Activated T-helper 9 cell treated with anti-CD3 and anti-CD28 coated beads, Interleukin-2, amount 50 U/mL, for 16 hours (primary cell): Measurements from ENCODE around the gene LINC00237.

Experiments
- DNase-seq: peaks from one replicate; pipeline ENCODE4 v3.0.0-alpha.2; 2020; ENCODE audit warnings: low read depth

LINC00237 gene

DNA sequence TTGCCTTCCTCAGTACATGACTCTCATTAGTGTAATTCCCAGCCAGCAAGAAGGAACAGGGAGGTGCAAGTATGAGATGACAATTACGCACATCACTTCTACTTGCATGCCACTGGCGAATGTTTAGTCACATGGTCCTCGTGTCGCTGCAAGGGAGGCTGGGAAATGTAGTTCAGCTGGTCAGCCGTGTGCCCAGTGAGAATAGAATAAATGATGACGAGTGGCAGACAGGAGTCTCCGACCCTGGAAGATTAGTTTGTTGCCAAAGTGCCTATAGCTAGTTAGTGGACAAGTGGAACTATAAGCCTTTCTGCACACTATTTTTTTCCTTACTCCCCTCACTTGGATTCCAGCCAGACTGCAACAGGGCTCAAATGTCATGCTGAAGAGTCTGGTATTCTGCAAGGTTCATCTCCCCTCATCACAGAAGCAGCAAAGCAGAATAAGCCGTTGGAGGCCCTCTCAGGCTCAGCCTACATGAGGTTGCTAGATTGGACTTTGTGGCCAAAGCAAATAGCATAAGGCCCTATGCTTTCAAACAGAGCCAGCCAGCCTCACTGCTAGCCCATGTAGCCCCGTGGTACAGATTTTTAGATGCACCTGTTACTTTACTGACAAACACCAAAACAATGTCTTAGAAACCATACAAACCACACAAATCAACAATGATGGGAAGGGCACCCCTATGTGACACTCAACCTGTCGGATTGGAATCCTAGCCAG, 9.7 kb downstream of the LINC00237 start:
- DNase-seq = no peak

DNA sequence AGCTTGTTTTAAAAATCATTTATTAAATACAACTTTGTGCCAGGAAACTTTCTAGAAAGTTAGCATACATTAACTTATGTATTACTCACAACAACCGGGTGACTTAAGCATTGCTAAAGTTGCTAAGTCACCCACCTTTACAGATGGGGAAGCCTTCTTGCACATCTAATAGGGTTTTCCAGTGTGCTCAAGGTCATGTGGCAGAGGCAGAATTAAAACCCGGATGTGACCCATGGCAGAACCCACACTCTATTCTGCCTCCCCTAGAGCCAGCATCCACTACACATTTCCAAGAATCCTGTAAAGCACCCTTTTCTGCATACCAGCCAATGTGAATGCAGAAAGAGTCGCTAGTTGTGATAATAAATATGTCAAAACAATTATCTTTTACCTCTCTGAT, 13.4 kb downstream of the LINC00237 start:
- DNase-seq = no peak

DNA sequence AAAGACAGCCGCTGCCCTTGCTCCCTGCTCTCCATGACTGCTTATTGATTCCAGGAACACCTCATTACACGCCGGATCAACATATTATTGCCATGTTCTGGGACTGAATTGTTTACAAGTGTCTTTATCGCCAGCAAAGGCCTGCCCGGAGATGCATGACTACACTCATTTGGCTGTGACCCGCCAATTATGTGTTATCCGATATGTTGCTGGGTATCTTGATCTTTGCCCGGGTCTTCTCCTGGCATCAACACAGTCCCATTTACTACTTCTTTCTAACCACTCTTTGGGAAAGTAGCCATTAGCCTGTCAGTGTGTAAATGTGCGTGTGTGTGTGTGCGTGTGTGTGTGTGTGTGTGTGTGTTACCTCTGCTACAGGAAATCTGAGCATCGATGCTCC, 15.4 kb downstream of the LINC00237 start:
- DNase-seq = no peak

DNA sequence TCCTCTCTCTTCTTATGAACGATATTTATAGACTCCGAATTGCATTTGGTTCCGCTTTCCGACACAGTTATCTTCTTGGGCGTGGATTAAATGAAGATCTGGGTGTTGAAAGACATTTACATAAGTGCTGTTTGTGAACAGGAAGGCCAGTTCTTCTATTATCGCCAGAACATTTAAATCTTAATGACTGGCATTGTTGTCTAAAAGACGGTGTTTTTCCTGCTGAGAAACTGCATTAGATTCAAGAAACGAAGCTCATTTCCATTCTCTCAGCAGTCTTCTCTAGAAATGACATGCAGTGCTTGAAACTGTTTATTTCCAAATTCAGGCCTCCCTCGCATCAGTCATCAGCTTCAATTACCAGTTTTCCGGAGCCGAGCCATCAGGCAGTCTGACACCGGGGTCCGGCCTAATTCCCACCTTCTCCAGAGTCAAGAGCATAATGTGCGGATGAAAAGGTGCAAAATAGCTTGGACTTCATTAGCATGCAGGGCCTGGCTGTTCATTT, 16.0 kb downstream of the LINC00237 start:
- DNase-seq = no peak

DNA sequence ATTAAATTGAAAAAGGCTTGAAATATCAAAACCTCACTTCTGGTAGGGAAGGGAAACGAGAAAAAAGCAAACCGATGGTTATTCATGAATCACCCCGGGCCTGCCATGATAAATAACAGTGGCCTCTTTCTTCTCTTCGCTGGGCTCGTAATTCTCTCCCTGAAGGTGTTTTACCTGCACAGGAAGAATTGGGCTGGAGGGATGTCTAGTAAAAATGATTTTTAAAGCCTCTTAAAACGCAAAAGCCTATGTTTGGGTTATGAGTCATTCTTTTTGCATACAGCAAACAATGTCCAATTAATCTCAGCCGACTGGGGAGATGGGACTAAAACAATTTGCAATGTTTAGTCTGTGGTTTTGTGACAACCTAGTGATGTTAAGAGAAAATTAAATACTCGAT, 16.8 kb downstream of the LINC00237 start:
- no peak for DNase-seq

DNA sequence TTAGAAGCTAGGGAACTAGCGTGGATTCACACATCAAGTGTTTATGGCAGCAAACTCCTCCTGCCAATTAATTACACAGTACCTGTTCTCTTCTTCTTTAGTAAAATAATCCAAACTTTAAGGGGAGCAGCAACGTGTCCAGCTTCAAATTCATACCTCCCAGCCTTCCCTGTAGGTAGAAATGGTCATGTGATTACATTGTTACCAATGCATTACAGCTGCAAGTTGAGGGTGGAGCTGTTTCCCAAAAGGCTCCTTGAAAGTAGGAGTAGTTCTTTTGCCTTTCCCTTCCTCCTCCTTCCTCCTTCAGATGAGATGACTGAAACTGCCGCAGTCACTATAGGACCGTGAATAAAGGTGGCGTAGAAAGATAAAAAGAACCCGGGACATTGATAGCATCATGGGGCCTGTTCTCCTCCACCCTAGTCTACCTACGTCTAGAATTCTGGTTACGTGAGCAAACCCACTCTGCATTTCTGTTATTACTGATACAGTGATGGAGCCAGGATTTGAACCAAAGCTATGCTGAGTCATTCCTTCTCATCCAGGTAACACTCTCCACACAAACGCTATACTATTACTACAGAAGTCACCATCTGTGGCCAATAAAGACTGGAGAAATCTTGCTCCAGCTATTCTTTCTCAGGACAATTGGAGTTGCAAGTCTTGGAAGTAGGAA, 18.2 kb downstream of the LINC00237 start:
- no peak for DNase-seq

DNA sequence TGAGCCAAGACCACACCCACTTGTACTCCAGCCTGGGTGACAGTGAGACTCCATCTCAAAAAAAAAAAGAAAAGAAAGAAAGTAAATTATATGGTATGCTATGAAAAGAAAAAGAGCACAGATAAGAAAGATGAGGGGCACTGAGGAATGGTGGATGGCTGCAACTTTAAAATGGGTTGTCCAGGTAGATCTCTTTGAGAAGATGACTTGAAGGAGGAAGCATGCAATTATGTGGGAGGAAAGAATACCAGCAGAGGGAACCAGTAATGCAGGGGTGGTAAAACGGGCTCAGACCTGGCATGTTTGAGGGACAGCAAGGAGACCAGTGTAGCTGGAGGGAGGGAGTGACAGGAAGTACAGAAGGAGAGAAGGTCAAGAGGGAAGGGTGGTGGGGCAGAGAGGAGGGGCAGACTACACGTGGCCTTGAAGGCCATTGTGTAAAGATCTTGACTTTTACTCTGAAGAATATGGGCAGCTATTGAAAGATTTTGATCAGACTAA, 22.3 kb downstream of the LINC00237 start:
- DNase-seq = no peak

DNA sequence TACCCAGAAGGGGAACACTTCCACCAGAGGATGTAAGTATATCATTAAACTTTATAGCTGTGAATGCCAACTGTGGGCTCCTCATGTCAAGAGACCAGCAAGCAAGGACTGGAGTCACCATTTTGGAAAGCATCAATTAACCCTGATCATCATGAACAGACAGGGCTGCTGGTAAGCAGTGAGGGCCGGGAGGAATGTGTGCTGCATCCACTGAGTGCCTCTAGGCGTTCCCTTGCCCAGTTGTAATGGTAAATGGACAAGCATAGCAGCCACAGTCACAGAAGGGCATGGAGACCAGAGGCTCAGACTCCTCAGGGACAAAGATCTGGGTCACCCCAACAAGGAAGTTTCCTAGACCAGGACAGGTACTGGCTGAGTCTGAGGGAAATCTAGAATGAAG, 23.6 kb downstream of the LINC00237 start:
- no peak for DNase-seq

DNA sequence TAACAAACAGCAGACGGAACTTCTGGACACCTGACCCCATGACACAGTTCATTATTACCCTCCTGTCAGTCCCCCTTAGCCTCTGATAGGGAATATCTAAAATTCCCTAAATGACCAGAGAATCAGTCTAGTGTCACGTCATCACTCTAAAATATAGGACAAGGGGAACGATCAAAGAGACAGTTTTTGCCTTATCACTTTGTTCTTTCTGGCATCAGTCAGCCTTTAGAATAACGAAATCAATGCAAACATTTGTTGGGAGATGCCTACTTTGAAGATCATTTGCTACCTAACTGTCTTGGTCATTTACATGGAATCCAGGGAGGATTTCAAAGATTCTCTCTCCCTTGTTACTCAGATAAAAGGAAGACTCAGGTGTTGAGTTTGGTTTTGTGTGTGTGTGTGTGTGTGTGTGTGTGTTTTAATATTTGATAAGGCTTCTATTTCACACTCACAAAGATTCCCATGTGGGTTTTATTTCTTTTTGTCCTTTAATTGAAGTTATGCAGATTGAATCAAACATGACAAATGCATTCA, 28.3 kb downstream of the LINC00237 start:
- DNase-seq = no peak

DNA sequence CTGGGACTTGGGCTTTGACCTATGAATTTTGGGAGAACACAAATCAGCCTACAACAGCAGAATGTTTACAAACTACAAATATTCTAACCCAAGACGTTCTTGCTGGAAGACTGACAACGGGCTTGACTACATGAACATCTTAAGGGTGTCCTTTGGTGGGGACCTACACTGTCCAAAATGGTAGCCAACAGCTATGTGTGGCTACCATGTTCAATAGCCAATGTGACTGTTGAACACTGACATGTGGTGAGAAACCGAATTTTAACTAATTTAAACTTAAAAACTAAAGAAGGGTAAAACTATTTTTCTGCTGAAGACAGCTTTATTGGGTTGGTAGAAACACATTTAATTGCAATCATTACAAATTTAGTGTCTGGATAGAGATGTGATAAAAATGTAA, 30.1 kb downstream of the LINC00237 start:
- DNase-seq = no peak

DNA sequence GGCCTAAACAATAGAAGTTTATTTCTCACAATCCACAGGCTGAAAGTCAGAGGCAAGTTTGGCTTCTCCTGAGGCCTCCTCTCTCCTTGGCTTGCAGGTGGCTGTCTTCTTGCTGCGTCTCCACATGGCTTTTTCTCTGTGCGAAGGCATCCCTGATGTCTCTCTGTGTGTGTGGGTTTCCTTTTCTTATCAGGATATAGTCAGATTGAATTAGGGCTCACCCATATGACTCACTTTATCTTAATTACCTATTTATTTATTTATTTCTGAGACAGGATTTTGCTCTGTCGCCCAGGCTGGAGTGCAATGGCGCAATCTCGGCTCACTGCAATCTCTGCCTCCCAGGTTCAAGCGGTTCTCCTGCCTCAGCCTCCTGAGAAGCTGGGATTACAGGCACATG, 30.7 kb downstream of the LINC00237 start:
- DNase-seq = no peak

DNA sequence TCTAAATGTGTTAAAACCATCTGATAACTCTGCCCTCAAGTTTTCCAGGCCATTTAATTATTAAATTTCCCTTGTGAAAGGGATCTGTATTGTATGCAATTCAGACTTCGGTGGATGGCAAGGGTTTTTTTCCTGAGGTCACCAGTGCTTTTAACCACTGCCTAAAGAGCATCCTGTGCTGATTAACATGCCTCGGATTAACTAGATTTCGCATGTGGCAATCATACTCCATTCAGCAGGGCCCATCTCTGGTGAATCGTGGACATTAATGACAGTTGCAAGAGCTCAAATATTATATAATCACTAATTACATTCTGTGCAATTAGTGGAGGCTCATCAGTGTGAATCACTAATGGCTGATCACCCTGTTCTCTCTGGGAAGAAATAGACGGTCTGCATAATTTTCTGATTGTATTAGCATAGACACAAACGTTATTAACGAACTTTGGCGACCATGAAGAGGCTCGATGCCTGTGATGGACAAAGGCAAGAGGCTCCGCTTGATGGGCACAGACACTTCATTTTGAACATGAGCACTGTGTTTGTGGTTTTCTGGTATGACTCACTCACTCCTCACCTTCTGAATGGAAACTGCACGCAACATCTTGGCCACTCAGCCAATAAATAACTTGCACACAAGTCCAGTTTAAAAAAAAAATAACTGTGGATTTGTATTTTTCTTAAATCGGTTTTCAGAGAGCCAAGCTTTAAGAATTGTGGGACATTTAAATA, 31.4 kb downstream of the LINC00237 start:
- no peak for DNase-seq

DNA sequence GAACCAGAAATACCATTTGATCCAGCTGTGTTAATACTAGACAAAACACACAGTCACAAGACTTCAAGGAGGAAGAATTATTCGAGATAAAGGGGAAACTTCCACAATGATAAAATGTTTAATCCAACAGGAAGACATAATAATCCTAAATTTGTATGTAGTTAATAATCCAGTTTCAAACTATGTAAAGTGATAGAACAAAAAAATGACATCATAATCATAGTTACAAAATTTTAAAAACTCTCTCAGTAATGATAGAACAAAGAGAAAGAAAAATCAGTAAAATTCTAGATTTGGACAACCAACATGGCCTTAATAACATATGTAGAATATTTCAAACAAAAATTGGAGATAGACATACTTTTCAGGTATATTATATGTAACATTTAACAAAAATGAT, 38.9 kb downstream of the LINC00237 start:
- DNase-seq = no peak

DNA sequence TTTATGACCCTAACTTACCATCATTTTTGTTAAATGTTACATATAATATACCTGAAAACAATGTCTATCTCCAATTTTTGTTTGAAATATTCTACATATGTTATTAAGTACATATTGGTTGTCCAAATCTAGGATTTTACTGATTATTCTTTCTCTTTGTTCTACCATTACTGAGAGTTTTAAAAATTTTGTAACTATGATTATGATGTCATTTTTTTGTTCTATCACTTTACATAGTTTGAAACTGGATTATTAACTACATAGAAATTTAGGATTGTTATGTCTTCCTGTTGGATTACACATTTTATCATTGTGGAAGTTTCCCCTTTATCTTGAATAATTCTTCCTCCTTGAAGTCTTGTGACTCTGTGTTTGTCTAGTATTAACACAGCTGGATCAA, 41.2 kb downstream of the LINC00237 start:
- no peak for DNase-seq

DNA sequence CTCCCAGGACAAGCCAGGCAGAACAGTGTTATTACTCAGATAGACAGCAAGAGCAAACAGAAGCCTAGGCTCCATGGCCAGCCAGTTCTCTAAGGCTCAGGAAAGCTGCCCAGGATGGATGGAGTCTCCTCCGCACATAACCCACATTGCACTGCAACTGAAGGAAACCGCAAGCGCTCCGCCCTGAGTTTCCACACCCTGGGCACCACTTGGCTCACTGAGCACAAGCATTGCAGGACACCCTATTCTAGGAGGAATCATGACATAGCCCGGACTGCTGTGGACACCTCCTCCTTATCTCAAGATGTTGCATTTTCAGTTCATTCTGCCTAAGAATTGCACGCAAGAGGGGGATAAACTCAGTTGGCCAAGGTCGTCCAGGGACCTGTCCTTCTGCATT, 42.9 kb downstream of the LINC00237 start:
- DNase-seq = no peak

DNA sequence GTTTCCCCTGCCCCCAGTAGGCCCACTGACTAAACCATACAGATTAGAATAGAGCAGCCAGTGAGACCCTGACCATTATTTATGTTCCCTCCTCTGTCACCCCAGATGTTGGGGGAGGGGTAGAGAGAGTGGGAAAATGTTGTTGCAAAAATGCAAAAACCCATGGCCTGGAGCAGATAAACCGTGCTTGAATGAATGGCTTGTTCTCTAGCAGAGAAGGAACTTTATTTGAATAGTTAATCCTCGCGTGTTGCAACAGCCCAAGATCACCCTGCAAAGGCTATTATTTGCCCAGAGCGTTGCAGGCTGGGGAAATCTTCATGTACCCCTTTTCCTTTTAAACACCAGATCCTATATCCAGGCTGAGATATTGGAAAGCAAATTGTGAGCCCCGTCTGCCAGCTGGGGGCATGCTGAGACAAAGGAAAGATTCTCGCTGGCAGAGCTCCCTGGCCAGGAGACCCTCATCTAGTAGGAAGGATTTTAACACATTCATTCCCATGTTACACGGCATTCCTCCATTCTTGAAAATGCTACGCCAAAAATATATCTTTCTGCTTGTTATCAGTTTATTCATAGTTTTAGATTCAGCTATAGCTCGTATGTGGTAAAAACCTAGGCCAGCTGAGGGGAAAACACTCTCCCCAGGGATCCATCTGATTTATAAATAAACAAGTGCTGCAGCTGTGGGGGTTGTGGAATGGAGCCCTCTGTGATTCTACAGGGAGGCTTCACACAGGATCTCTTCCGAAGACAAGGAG, 53.0 kb downstream of the LINC00237 start:
- DNase-seq = no peak

DNA sequence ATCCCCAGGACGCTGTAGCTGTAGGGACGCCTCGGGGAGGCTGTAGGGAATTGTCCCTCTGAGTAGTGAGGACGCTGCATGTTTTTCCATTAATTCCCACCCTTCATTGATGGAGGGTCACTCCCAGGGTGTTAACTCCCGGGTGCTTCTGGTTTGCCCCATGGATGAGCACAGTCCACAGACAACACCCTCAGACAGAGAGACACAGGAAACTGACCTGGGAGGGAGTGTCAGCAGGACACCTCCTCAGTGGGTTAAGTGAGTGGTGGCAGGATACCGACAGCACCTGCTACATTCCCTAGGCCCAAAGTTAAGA, 53.5 kb downstream of the LINC00237 start:
- DNase-seq = no peak

DNA sequence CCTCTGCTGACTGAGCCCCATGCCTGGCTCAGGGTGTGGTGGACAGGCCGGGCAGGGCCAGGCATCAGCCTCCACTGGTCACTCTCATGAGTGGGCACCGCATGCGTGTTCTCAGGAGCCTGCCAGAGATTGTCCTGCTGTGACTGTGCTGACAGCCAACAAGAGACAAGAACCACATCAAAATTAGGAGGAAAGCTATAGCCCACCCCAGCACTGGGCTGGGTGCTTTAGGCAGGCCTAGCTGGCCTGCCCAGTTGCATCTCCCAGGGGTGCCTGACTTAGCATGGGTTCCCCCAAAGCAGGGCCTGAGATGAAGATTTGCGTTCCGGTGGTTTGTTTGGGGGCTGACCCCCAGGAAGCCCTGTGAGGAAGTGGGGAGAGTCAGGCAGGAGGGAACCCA, 53.9 kb downstream of the LINC00237 start:
- DNase-seq = no peak

DNA sequence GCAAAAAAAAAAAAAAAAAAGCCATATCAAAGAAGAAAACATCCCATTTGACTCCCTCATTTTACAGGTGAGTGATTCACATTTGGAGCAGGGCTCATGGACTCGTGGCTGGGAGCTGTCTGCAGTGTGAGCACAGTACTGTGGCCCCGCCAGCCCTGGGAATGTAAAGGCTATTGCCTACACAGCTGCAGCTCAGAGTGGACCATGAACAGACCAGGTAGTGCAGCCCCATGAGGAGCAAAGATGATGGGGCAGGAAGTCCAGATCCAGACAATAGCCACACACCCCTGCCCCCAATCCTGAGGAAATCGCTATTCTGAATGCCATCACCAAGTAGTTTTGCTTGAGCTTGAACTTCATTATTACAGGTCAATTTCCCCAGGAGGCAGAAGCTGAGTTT, 55.4 kb downstream of the LINC00237 start:
- no peak for DNase-seq

DNA sequence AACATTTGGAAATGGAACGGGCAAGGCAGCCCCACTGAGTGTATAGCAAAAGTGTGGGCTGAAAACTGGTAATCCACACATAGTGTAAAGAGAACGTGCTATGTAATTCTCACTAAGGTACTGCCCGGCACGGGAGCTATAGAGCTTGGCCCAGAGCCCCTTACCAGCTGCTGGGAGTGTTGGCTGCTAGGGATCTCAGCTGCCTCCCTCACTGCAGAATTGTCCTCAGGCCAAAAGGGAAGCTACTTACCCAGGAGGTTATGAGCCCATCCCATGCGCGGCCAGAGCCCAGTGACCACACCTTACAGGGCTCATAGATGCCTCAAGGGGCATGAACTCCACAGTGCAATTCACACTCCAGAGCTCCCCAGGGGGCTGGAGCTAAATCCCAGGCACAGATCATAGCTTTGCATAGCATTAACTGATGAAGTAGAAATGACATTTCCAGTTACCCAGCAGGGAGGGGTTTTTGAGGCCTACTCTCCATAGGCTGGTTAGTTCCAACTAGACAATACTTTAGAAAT, 56.8 kb downstream of the LINC00237 start:
- DNase-seq = no peak

DNA sequence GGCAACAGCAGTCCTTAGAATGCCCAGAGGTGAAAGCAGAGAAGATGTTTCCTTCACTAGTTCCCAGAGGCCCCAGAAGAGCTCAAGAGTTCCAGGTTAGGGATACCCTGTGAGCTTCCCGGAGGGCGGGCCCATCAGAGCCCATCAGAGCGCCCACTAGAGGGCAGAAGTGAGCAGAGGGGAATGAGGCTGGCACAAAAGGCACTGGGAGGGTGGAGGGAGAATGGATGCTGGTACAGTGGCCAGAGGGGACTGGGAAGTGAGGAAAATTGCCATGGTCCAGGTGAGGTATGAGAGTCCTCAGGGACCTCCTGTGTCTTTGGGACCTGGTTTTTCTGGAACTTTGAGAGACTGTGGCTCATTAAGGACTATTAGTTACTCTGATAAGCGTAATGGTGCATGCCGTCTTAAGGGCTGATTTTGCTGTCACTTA, 57.3 kb downstream of the LINC00237 start:
- DNase-seq = peak; percentile 15

DNA sequence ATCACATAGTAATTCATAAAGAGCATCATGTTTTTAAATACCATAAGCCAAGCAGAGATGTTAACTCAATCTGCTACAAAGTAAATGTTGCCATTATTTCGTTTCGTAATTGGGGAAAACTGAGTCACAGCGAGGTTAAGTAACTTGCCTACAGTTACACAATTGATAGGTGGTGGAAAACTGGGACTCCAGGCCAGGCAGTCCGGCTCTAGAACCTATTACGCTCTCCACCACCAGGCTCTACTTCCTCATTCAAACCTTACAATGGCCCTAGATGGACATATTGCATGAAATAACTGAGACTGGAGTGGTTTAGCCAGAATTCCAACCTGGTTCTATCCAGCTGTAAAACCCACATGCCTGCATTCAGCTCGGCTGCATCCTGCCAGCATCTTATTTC, 58.2 kb downstream of the LINC00237 start:
- no peak for DNase-seq
